SH-SY5Y (cell line): Measurements from ENCODE around the gene CACNA2D2.

Experiments used
- GATA2 ChIP-seq: IDR thresholded peaks from 2 replicates; pipeline ENCODE4 v1.6.1; 2011; ENCODE audit warnings: mild to moderate bottlenecking, low read depth, low read length
- GATA3 ChIP-seq: IDR thresholded peaks from 2 replicates; pipeline ENCODE4 v1.6.1; 2011; ENCODE audit warnings: low read depth, mild to moderate bottlenecking, low read length, moderate library complexity

- TF ChIP-seq GATA2 = no peak
- TF ChIP-seq GATA3 = no peak
Observed at GRCh38 chr3:50372349-50372748, 131.1 kb downstream of the CACNA2D2 start.
